LNCAP (cell line): ENCODE data around the gene RPS14.

Experiments used
- TF ChIP-seq, protein P1 (sequence below): fragments of 450-650 bp; IDR thresholded peaks from 2 replicates; pipeline ENCODE4 v1.5.1; 2017; ENCODE audit warnings: mild to moderate bottlenecking

Gene RPS14

DNA sequence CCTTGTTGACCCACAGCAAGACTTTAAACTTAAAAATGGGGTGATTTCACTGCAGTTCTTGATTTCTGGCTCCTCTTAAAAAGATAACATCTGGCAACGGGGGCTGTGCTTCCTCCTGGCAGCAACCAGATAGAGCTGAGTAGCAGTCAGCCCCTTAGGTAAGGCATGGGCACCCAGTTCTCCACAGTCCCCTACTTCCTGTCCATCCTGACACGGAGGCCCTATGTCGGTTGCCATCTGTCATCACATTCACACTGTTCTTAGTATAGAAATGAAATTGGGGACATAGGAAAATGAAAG lies 48.5 kb downstream of the RPS14 start:
- TF ChIP-seq, protein P1, sequence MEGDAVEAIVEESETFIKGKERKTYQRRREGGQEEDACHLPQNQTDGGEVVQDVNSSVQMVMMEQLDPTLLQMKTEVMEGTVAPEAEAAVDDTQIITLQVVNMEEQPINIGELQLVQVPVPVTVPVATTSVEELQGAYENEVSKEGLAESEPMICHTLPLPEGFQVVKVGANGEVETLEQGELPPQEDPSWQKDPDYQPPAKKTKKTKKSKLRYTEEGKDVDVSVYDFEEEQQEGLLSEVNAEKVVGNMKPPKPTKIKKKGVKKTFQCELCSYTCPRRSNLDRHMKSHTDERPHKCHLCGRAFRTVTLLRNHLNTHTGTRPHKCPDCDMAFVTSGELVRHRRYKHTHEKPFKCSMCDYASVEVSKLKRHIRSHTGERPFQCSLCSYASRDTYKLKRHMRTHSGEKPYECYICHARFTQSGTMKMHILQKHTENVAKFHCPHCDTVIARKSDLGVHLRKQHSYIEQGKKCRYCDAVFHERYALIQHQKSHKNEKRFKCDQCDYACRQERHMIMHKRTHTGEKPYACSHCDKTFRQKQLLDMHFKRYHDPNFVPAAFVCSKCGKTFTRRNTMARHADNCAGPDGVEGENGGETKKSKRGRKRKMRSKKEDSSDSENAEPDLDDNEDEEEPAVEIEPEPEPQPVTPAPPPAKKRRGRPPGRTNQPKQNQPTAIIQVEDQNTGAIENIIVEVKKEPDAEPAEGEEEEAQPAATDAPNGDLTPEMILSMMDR = no peak

DNA sequence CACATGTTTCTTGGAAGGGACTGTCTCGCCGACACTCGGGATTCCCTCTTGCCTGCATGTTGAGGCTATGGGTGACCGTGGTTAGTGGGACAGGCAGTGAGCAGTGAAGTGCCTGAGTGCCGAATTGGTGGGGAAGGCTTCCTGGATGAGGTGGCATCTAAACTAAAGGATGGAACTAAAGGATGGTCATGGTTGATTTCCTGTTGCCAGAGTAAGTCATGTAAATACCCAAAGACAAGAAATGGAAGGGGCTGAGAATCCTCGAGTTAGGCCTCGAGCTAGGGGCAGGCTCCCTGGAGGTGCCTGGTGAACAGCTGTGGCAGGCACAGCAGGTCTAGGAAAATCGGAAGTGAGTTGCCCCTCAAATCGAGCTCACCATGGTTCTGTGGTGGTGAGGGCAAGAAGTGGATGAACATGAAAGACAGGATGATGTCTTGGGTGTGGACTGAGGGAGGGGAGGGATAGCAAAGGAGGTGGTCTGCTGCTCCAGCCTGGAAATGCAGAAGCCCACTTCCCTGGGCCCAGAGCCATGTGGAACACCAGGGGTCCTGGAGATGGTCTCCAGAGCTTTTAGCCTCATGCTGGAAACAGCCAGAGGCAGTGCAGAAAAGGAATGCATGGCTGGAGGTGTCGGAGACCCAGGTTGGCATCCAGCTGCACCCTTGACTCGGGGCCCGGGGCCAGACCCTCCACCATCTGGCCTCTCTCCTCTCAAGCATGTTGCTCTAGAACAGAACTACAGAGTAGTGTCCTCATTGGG lies 49.0 kb downstream of the RPS14 start:
- TF ChIP-seq, protein P1 = no peak

DNA sequence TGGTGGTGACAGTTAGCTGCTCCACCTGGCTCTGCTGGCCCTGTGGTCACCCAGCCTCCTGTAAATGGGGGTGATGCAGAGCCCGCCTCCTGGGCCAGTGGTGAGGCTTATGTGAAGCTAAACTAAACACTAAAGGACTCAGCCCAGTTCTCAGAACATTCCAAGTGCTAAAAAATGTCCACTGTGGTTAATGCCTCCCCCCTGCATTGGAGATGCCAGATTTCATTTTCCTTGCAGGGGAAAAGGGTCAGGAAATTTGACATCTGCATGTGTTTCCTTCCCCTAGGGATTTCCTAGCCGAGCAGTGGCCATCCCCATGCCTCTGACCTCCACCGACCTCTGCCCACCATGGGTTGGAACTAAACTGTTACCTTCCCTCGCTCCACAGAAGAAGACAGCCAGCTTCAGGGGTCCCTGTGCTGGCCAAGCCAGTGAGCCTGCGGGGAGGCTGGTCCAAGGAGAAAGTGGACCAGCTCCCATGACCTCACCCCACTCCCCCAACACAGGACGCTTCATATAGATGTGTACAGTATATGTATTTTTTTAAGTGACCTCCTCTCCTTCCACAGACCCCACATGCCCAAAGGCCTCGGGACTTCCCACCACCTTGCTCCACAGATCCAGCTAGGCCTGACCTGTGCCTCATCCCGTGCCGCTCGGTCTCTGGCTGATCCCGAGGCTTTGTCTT lies 49.9 kb downstream of the RPS14 start:
- TF ChIP-seq, protein P1 = no peak

DNA sequence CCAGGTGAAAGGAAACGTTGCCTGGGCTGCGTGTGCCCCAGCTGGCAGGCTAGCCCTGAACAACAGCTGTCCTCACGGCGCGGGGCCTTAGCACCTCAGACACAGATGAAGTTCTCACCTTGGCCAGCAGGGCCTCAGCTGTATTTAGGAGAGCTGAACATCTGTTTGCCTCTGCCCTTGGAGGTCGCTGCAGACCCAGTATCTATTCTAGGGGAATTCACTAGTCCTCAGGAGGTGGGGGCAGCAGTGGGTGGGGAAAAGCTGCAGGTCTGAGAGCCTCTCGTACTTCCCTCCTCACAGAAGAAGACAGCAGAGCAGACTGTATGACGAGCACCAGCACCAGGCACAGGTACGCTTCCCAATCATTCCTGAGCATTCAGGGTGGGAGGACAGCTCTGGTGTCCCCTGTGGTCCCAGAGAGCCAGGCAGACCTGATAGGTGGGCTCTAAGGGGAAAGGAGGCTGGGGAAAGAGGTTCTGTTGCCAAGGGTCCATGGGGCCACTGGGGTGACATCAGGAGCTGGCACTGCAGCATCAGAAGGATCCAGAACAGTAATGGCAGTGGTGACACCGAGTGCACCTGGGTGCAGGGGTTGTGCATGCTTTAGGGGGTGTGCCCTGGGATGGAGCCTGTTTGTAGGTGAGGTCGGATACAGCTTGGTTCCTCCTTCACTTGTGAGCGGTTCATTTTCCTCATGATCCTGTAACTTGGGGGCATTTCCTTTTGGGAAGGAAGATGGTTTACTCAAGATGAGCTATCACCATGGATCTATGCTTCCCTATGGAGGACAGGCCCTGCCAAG lies 50.6 kb downstream of the RPS14 start:
- TF ChIP-seq, protein P1 = no peak

DNA sequence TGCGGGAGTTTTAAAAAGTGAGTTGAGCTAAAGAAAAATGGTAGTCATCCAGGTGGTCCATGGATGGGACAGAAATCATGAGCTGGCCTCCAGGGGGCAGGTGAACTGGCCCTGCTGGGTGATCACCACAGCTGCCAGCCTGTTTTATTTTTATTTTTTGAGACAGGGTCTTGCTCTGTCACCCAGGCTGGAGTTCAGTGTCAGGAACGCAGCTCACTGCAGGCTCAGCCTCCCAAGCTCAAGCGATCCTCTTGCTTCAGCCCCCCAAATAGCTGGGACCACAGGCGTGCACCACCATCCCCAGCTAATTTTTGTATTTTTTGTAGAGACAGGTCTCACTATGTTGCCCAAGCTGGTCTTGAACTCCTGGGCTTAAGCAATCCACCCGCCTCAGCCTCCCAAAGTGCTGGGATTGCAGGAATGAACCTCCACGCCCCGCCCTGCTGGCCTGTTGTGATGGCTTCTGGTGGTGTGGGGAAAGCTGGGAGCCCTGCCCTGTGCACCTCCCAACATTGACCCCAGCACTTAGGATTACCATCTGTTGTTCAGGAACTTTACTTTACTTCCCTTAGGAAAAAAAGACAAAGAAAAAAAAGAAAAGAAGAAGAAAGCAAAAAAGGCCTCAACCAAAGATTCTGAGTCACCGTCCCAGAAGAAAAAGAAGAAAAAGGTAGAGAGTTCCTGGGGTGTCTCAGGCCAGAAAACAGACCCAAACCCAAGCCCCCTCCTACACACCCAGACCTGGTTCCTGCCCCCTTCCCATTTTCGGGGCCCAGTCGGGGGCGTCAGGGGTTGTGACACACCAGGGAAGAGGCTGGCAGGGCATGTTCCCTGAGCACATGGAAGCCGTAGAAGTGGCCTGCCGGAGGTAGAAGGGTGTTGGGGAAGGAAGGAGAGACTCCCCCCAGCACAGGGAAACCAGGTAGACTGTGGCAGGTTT lies 51.5 kb downstream of the RPS14 start:
- TF ChIP-seq, protein P1 = no peak

DNA sequence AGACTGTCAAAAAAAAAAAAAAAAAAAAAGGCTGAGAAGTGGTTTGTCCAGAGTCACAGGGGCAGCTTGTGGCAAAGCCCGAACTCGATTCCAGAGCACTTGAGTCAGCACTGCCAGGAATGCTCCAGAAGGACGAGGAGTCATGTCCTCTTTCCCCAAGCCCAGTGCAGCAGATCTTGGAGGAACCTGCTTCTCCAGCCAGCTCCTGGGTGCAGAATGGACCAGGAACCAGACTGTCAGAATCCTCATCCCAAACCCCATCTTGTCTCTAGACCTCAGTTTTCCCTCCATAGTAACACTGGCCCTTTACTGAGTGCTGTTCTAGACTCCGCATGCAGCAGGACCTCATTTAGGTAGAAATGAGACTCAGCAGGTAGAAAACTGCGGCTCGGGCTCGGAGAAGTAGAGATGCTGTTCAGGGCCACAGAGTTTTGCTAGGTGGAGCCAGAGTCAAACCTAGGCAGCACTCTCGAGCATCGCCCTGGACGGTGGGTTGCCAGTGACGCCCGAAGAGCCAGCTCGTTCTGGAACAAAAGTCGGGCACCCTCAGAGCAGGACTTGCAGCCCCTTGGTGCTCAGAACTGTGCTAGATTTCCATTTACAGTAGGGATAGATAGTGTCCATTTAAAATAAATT lies 52.3 kb downstream of the RPS14 start:
- TF ChIP-seq, protein P1 = no peak

DNA sequence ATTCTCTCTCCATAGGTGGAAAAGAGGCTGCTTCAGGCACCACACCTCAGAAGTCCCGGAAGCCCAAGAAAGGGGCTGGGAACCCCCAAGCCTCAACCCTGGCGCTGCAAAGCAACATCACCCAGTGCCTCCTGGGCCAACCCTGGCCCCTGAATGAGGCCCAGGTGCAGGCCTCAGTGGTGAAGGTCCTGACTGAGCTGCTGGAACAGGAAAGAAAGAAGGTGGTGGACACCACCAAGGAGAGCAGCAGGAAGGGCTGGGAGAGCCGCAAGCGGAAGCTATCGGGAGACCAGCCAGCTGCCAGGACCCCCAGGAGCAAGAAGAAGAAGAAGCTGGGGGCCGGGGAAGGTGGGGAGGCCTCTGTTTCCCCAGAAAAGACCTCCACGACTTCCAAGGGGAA lies 53.3 kb downstream of the RPS14 start:
- TF ChIP-seq, protein P1 = no peak
